Kidney (tissue), 14 donors: ENCODE measurements around the gene ARSG. TPM values are rescaled to one million over a fixed set of nuclear protein-coding genes. Genes with fewer than 3 reads are reported as not detected.

Experiments used
- DNase-seq, 5 donors: peaks; one replicate each; pipeline ENCODE4 v3.0.0-alpha.2; 2013 to 2020
- FAIRE-seq: peaks from 2 replicates; lab custom pipeline; 2012; peaks lifted over from hg19 to GRCh38; lab: Jason Lieb, UNC
- H3K27ac ChIP-seq, 2 donors: one replicate each; pipeline ENCODE4 v1.7.0; 2013; ENCODE audit warnings: low read depth in 2 of 2, low read length in 2 of 2, inconsistent platforms in 1 of 2
- H3K27me3 ChIP-seq: one replicate; pipeline ENCODE4 v1.7.1; 2013; ENCODE audit warnings: low read length, inconsistent platforms; ENCODE audit not compliant: control insufficient read depth, insufficient read depth
- H3K36me3 ChIP-seq, 3 donors: one replicate each; pipeline versions ENCODE4 v1.7.0 to v1.7.1; 2013; ENCODE audit warnings: low read length in 3 of 3, control low read depth in 1 of 3, inconsistent platforms in 1 of 3; ENCODE audit not compliant: insufficient read depth in 3 of 3, control insufficient read depth in 2 of 3
- H3K4me1 ChIP-seq, 3 donors: one replicate each; pipeline versions ENCODE4 v1.7.0 to v1.7.1; 2013; ENCODE audit warnings: low read length in 3 of 3, inconsistent platforms in 1 of 3, low read depth in 1 of 3; ENCODE audit not compliant: control insufficient read depth in 2 of 3, insufficient read depth in 2 of 3
- H3K4me3 ChIP-seq, 3 donors: one replicate each; pipeline versions ENCODE4 v1.7.0 to v1.8.1; 2013; ENCODE audit warnings: low read length in 3 of 3, control low read depth in 1 of 3, inconsistent platforms in 1 of 3
- H3K9ac ChIP-seq, 3 donors: one replicate each; pipeline versions ENCODE4 v1.7.0 to v1.7.1; 2013; ENCODE audit warnings: low read length in 3 of 3, control low read depth in 1 of 3, inconsistent platforms in 1 of 3
- H3K9me3 ChIP-seq, 3 donors: one replicate each; pipeline versions ENCODE4 v1.7.0 to v1.7.1; 2013; ENCODE audit warnings: low read length in 3 of 3, control low read depth in 1 of 3, inconsistent platforms in 1 of 3; ENCODE audit not compliant: control insufficient read depth in 2 of 3, insufficient read depth in 1 of 3
- CTCF ChIP-seq: IDR thresholded peaks from 3 replicates; pipeline ENCODE4 v1.5.1; 2012; ENCODE audit warnings: mild to moderate bottlenecking, moderate library complexity, borderline replicate concordance; ENCODE audit not compliant: insufficient read depth; ENCODE audit errors: extremely low read depth
- intact Hi-C: fragments of 100-400 bp; cut with DNase I; formaldehyde crosslinking; loops from one replicate; pipeline ENCODE4 v1.11.1; 2022
- polyA plus RNA-seq: library from polyadenylated mRNA; stranded (reverse); fragments of 350-450 nt; fragmentation: Illumina TruSeq; extraction: RNeasy Lipid Tissue Mini Kit (QIAGEN cat#74804); gene quantifications from one replicate; pipeline ENCODE4 v1.2.3, GENCODE V29; 2014; ENCODE audit warnings: low read depth, low replicate concordance; ENCODE audit not compliant: insufficient read depth
- total RNA-seq: library from RNA; stranded (reverse); fragmentation: NEBNext Ultra II Directional; extraction: Animal tissue kit (Norgen Biotek cat#: 25700); gene quantifications from one replicate; pipeline ENCODE4 v1.2.1, GENCODE V29; 2021
- donor health status: control.
- donor health status: control.
- donor health status: control.
- donor health status: control.
- donor health status: control.
- donor health status: DM: yes; HTN: yes; CAD: no.
- donor health status: Normal renal cell carcinoma (clear cell type).

Gene ARSG
- total and polyA plus RNA-seq, 2 donors from 2014 or later: 5.0 to 12.6 TPM

GRCh38 chr17:68293490-68294195 is 2.3 kb downstream of the ARSG start:
- DNase-seq: peak in 1 of 5 donors; percentile 9
- FAIRE-seq: no peak
- Histone ChIP-seq H3K9me3 (no peaks in the 10 kb centered on the region), H3K27me3 (peaks cover 10% of the 10 kb centered on the region), H3K36me3 (no peaks in the 10 kb centered on the region), H3K27ac (no peak overlapping the region), H3K4me3 (no peak overlapping the region), H3K9ac (no peak overlapping the region), H3K4me1 (peaks cover 0 to 6% (median 0%) of the 10 kb centered on the region in 3 donors)
- TF ChIP-seq CTCF: no peak
- intact Hi-C loops: no loop called here

GRCh38 chr17:68294196-68294555 is 2.9 kb downstream of the ARSG start:
- FAIRE-seq: no peak
- no peaks in the 10 kb centered on the region for H3K9me3 ChIP-seq
- intact Hi-C loops: no loop called here
- H3K36me3 ChIP-seq: no peaks in the 10 kb centered on the region
- H3K9ac ChIP-seq: no peak overlapping the region
- TF ChIP-seq CTCF: no peak
- H3K4me1 ChIP-seq: peaks cover 0 to 6% (median 0%) of the 10 kb centered on the region in 3 donors
- peaks cover 10% of the 10 kb centered on the region for H3K27me3 ChIP-seq
- H3K27ac ChIP-seq: no peak overlapping the region
- no peak overlapping the region for H3K4me3 ChIP-seq
- peak in 2 of 5 donors; percentile 21 to 29 for DNase-seq

- no peak for TF ChIP-seq CTCF
- intact Hi-C loops: no loop called here
- DNase-seq (no peak), FAIRE-seq (no peak)
- Histone ChIP-seq H3K4me3 (no peak overlapping the region), H3K9ac (no peak overlapping the region), H3K36me3 (no peaks in the 10 kb centered on the region), H3K27ac (no peak overlapping the region), H3K4me1 (peaks cover 0 to 6% (median 0%) of the 10 kb centered on the region in 3 donors), H3K27me3 (peaks cover 9% of the 10 kb centered on the region), H3K9me3 (no peaks in the 10 kb centered on the region)
Observed at GRCh38 chr17:68294617-68295016, 3.3 kb downstream of the ARSG start.
